H1 (cell line): ENCODE results near the gene LGALS4. TPM values are rescaled to one million over a fixed set of nuclear protein-coding genes. Genes with fewer than 3 reads are reported as not detected.

Experiments
- CTCF ChIA-PET: fragments of 300-600 bp; sonication (Branson Sonifier 250); formaldehyde crosslinking; loops from one replicate; lab custom pipeline; 2021; ENCODE audit not compliant: partially characterized antibody; lab: Charles Lee
- POLR2A ChIA-PET: fragments of 300-600 bp; sonication (Branson Sonifier 250); formaldehyde crosslinking; loops from one replicate; lab custom pipeline; 2021; ENCODE audit warnings: inconsistent platforms; ENCODE audit not compliant: partially characterized antibody; lab: Charles Lee
- DNase-seq, 2 experiments: peaks; one replicate each; pipeline versions ENCODE4 v3.0.0 to v3.0.0-alpha.2; 2010 to 2022; ENCODE audit warnings: low spot score in 2 of 2, low read depth in 1 of 2, mixed read lengths in 1 of 2
- FAIRE-seq: peaks from 2 replicates; lab custom pipeline; 2011; peaks lifted over from hg19 to GRCh38; lab: Jason Lieb, UNC
- H2AFZ ChIP-seq: 2 replicates; pipeline ENCODE4 v1.8.1; 2012; ENCODE audit warnings: low read length, inconsistent platforms
- H2AK5ac ChIP-seq: 2 replicates; pipeline ENCODE4 v1.6.1; 2013; ENCODE audit warnings: low read depth, low read length
- H2BK120ac ChIP-seq: replicated peaks from 2 replicates; pipeline ENCODE3; 2013; ENCODE audit warnings: low read depth, low read length, inconsistent platforms
- H2BK12ac ChIP-seq: 2 replicates; pipeline ENCODE4 v1.6.1; 2013; ENCODE audit warnings: low read depth, low read length
- H2BK15ac ChIP-seq: 2 replicates; pipeline ENCODE4 v1.6.1; 2013; ENCODE audit warnings: low read length
- H2BK20ac ChIP-seq: 2 replicates; pipeline ENCODE4 v1.6.1; 2013; ENCODE audit warnings: low read length
- H2BK5ac ChIP-seq: 2 replicates; pipeline ENCODE4 v1.6.1; 2013; ENCODE audit warnings: low read depth, low read length
- H3K14ac ChIP-seq: 2 replicates; pipeline ENCODE4 v1.6.1; 2013; ENCODE audit warnings: inconsistent platforms; ENCODE audit not compliant: insufficient read length
- H3K18ac ChIP-seq: 2 replicates; pipeline ENCODE4 v1.6.1; 2013; ENCODE audit warnings: low read length; ENCODE audit errors: extremely low read depth
- H3K23ac ChIP-seq: 2 replicates; pipeline ENCODE4 v1.6.1; 2013; ENCODE audit warnings: inconsistent platforms; ENCODE audit not compliant: insufficient read length
- H3K23me2 ChIP-seq: 2 replicates; pipeline ENCODE4 v1.6.1; 2013; ENCODE audit warnings: low read depth, low read length
- H3K27ac ChIP-seq: 2 replicates; pipeline ENCODE4 v1.6.1; 2011; ENCODE audit warnings: low read depth, low read length, inconsistent platforms
- H3K27me3 ChIP-seq, 4 experiments: replicated peaks in 1 of 4; 1 replicate in 1 of 4; 2 replicates in 3 of 4; pipeline versions ENCODE4 v1.6.1 to v1.8.1; 2011 to 2013; ENCODE audit warnings: low read length in 3 of 4, mild to moderate bottlenecking in 3 of 4, inconsistent platforms in 2 of 4, mixed read lengths in 2 of 4, moderate library complexity in 1 of 4; ENCODE audit not compliant: control insufficient read depth in 3 of 4, insufficient read depth in 3 of 4; ENCODE audit errors: extremely low read depth in 1 of 4
- H3K36me3 ChIP-seq, 4 experiments: 2 replicates each; pipeline versions ENCODE4 v1.6.1 to v1.8.1; 2011 to 2013; ENCODE audit warnings: mild to moderate bottlenecking in 4 of 4, low read length in 3 of 4, moderate library complexity in 2 of 4, control low read depth in 1 of 4, inconsistent platforms in 1 of 4; ENCODE audit not compliant: insufficient read depth in 4 of 4, control insufficient read depth in 2 of 4
- H3K4ac ChIP-seq: replicated peaks from 2 replicates; pipeline ENCODE3; 2013; ENCODE audit warnings: low read length, low read depth, mixed read lengths, inconsistent platforms; ENCODE audit not compliant: insufficient read length
- H3K4me1 ChIP-seq, 4 experiments: replicated peaks in 1 of 4; 1 replicate in 1 of 4; 2 replicates in 3 of 4; pipeline versions ENCODE4 v1.6.1 to v1.8.1; 2011 to 2013; ENCODE audit warnings: low read length in 3 of 4, inconsistent platforms in 2 of 4, mixed read lengths in 1 of 4; ENCODE audit not compliant: insufficient read depth in 4 of 4, control insufficient read depth in 3 of 4
- H3K4me2 ChIP-seq, 2 experiments: 2 replicates each; pipeline versions ENCODE4 v1.6.1 to v1.8.1; 2011 to 2013; ENCODE audit warnings: low read depth in 2 of 2, low read length in 2 of 2, control low read depth in 1 of 2, inconsistent platforms in 1 of 2, mild to moderate bottlenecking in 1 of 2; ENCODE audit not compliant: insufficient read depth in 1 of 2
- H3K4me3 ChIP-seq, 4 experiments: fragments of 200-600, 300-600 bp in 1 of 4; sonication (generic), shearing (Covaris generic), sonication (Bioruptor Twin) in 1 of 4; 2 replicates each; pipeline versions ENCODE4 v1.5.1 to v1.8.1; 2011 to 2016; ENCODE audit warnings: low read length in 4 of 4, low read depth in 3 of 4, control low read depth in 2 of 4, inconsistent platforms in 2 of 4, mild to moderate bottlenecking in 2 of 4, mixed read lengths in 1 of 4, moderate library complexity in 1 of 4; ENCODE audit not compliant: insufficient read depth in 2 of 4; ENCODE audit errors: extremely low read depth in 1 of 4
- H3K56ac ChIP-seq: replicated peaks from 2 replicates; pipeline ENCODE3; 2013; ENCODE audit warnings: low read depth, mild to moderate bottlenecking, mixed read lengths, low read length, inconsistent platforms; ENCODE audit not compliant: insufficient read length
- H3K79me1 ChIP-seq: 2 replicates; pipeline ENCODE4 v1.6.1; 2013; ENCODE audit warnings: low read depth, low read length, control low read depth
- H3K79me2 ChIP-seq, 2 experiments: 2 replicates each; pipeline versions ENCODE4 v1.6.1 to v1.8.1; 2012 to 2013; ENCODE audit warnings: low read length in 2 of 2, mild to moderate bottlenecking in 2 of 2, inconsistent platforms in 1 of 2; ENCODE audit not compliant: insufficient read depth in 2 of 2, control insufficient read depth in 1 of 2
- H3K9ac ChIP-seq, 4 experiments: replicated peaks in 1 of 4; 1 replicate in 1 of 4; 2 replicates in 3 of 4; pipeline versions ENCODE4 v1.6.1 to v1.8.1; 2011 to 2013; ENCODE audit warnings: low read depth in 3 of 4, low read length in 3 of 4, control low read depth in 2 of 4, mild to moderate bottlenecking in 2 of 4, moderate library complexity in 2 of 4, inconsistent platforms in 1 of 4; ENCODE audit errors: extremely low read depth in 1 of 4
- H3K9me3 ChIP-seq, 2 experiments: 2 replicates each; pipeline versions ENCODE4 v1.6.1 to v1.8.1; 2012 to 2013; ENCODE audit warnings: mild to moderate bottlenecking in 2 of 2, moderate library complexity in 2 of 2, control low read depth in 1 of 2, inconsistent platforms in 1 of 2, low read depth in 1 of 2, low read length in 1 of 2, mixed read lengths in 1 of 2; ENCODE audit not compliant: insufficient read depth in 2 of 2
- H4K20me1 ChIP-seq, 2 experiments: replicated peaks in 1 of 2; 2 replicates each; pipeline versions ENCODE3 to v1.8.1; 2011 to 2013; ENCODE audit warnings: inconsistent platforms in 2 of 2, low read length in 2 of 2, mild to moderate bottlenecking in 1 of 2; ENCODE audit not compliant: insufficient read depth in 2 of 2, control insufficient read depth in 1 of 2
- H4K5ac ChIP-seq: 2 replicates; pipeline ENCODE4 v1.6.1; 2013; ENCODE audit warnings: low read length, low read depth, mixed read lengths, inconsistent platforms; ENCODE audit not compliant: insufficient read length
- H4K8ac ChIP-seq: 2 replicates; pipeline ENCODE4 v1.8.0; 2013; ENCODE audit warnings: mild to moderate bottlenecking, moderate library complexity, low read length, inconsistent platforms; ENCODE audit not compliant: insufficient read depth; ENCODE audit errors: extremely low read depth
- H4K91ac ChIP-seq: replicated peaks from 2 replicates; pipeline ENCODE3; 2013; ENCODE audit warnings: low read length, mixed read lengths, inconsistent platforms; ENCODE audit not compliant: insufficient read length
- ASH2L ChIP-seq: fragments of 200-600, 300-600 bp; sonication (generic); IDR thresholded peaks from one replicate; pipeline ENCODE4 v1.7.1; 2017; ENCODE audit warnings: low read length
- CHD2 ChIP-seq: IDR thresholded peaks from 2 replicates; pipeline ENCODE4 v1.6.1; 2012; ENCODE audit warnings: low read length, improper control_type of control experiment
- CTCF ChIP-seq, 3 experiments: IDR thresholded peaks; 1 replicate in 2 of 3; 2 replicates in 1 of 3; pipeline versions ENCODE4 v1.5.1 to v1.6.1; 2011; ENCODE audit warnings: low read length in 3 of 3, mild to moderate bottlenecking in 3 of 3, inconsistent platforms in 2 of 3, low read depth in 1 of 3, moderate library complexity in 1 of 3; ENCODE audit not compliant: insufficient read depth in 1 of 3; ENCODE audit errors: control extremely low read depth in 1 of 3
- EP300 ChIP-seq, 2 experiments: IDR thresholded peaks; 1 replicate in 1 of 2; 2 replicates in 1 of 2; pipeline ENCODE4 v1.6.1; 2011 to 2012; ENCODE audit warnings: low read depth in 2 of 2, low read length in 2 of 2, mild to moderate bottlenecking in 2 of 2, borderline replicate concordance in 1 of 2, inconsistent platforms in 1 of 2, moderate library complexity in 1 of 2
- GABPA ChIP-seq: IDR thresholded peaks from 2 replicates; pipeline ENCODE4 v1.6.1; 2011; ENCODE audit warnings: mild to moderate bottlenecking, low read length, moderate library complexity, borderline replicate concordance; ENCODE audit not compliant: insufficient read depth
- MAFK ChIP-seq: IDR thresholded peaks from 2 replicates; pipeline ENCODE4 v1.6.1; 2012; ENCODE audit warnings: low read depth, mild to moderate bottlenecking, improper control_type of control experiment, low read length
- NRF1 ChIP-seq: IDR thresholded peaks from 2 replicates; pipeline ENCODE4 v1.6.1; 2011; ENCODE audit warnings: mild to moderate bottlenecking, low read depth, low read length, improper control_type of control experiment
- POLR2A ChIP-seq, 2 experiments: IDR thresholded peaks; 1 replicate in 1 of 2; 2 replicates in 1 of 2; pipeline ENCODE4 v1.6.1; 2011; ENCODE audit warnings: low read depth in 2 of 2, low read length in 2 of 2, mild to moderate bottlenecking in 2 of 2; ENCODE audit errors: control extremely low read depth in 1 of 2
- POLR2AphosphoS5 ChIP-seq: IDR thresholded peaks from 2 replicates; pipeline ENCODE4 v1.6.1; 2011; ENCODE audit warnings: low read depth, low read length
- TEAD4 ChIP-seq: IDR thresholded peaks from 2 replicates; pipeline ENCODE4 v1.6.1; 2012; ENCODE audit warnings: low read depth, low read length, inconsistent platforms, mixed read lengths
- WGBS, 2 experiments: shearing (Covaris generic) in 1 of 2; methylation state at CpG; one replicate each; pipeline versions ENCODE4 v1.1.6 to v1.1.7; 2013 to 2015; ENCODE audit warnings: low lambda C conversion rate in 2 of 2, mixed read lengths in 2 of 2, inconsistent platforms in 1 of 2, low coverage in 1 of 2, missing lambda C conversion rate in 1 of 2; ENCODE audit not compliant: insufficient replicate concordance in 2 of 2, insufficient coverage in 1 of 2, insufficient read length in 1 of 2; ENCODE audit errors: extremely low coverage in 1 of 2, missing lambda C conversion rate in 1 of 2; 5-methylcytosine and 5-hydroxymethylcytosine counted together
- long read RNA-seq, 2 experiments: library from RNA in 1 of 2; library from capped mRNA in 1 of 2; stranded (forward); transcript quantifications; one replicate each; pipeline ENCODE4 v2.0.0, GENCODE V29; 2021; ENCODE audit warnings: inconsistent platforms in 1 of 2
- polyA minus RNA-seq, 3 experiments: library from RNA; depleted of rRNA, polyadenylated mRNA; stranded (reverse); fragments of >200 nt; gene quantifications; 1 replicate in 2 of 3; 2 replicates in 1 of 3; pipeline ENCODE4 v1.2.3, GENCODE V29; 2011
- polyA plus RNA-seq, 7 experiments: library from polyadenylated mRNA; depleted of rRNA in 3 of 7; stranded (reverse) in 5 of 7; unstranded in 2 of 7; fragments of >200 nt in 5 of 7; fragments of 200-250 nt in 2 of 7; gene quantifications; 1 replicate in 5 of 7; 2 replicates in 1 of 7; 4 replicates in 1 of 7; pipeline versions ENCODE4 v1.2.1 to v1.2.3, GENCODE V29; 2011 to 2013; ENCODE audit warnings: missing spikeins in 2 of 7, mixed read lengths in 2 of 7
- total RNA-seq: library from RNA; stranded (reverse); fragmentation: NEBNext Ultra II Directional; extraction: Animal tissue kit (Norgen Biotek cat#: 25700); gene quantifications from 2 replicates; pipeline ENCODE4 v1.2.1, GENCODE V29; 2021

The LGALS4 gene
- total RNA-seq: 0.37 and 0.54 TPM in 2 replicates
- polyA plus RNA-seq (2011; rRNA removed): 0.32 and 0.71 TPM in 2 replicates
- polyA plus RNA-seq (2011; cell fraction: cytosol; rRNA removed): 0.19 TPM
- 1.3 TPM for polyA plus RNA-seq (2011; cell fraction: nucleus; rRNA removed)
- 0.43 to 0.45 TPM in 2 of 4 replicates, not detected in the others for polyA plus RNA-seq (2012, experiment 1 of 2)
- polyA plus RNA-seq (2012, experiment 2 of 2): 0.14 TPM
- 0.43 TPM for polyA plus RNA-seq (2013, experiment 1 of 2)
- polyA plus RNA-seq (2013, experiment 2 of 2): 0.13 TPM
- polyA minus RNA-seq (2011; rRNA and poly(A)+ RNA removed): 0.35 and 0.37 TPM in 2 replicates
- polyA minus RNA-seq (2011; cell fraction: cytosol; rRNA and poly(A)+ RNA removed): not detected
- polyA minus RNA-seq (2011; cell fraction: nucleus; rRNA and poly(A)+ RNA removed): not detected
- long read RNA-seq, experiment 1: 0 reads
- long read RNA-seq, experiment 2: 0 reads

- Histone ChIP-seq H3K9ac (no peak within 1 kb of the TSS), H3K4me1 (no peaks in the 10 kb centered on the region), H3K14ac (no peak within 1 kb of the TSS), H3K4me3 (no peak within 1 kb of the TSS), H2BK15ac (no peak within 1 kb of the TSS), H4K8ac (peak within 1 kb of the TSS; percentile 80; the same call in 1 of the 2 replicates), H4K91ac (no peak within 1 kb of the TSS), H2BK120ac (no peak within 1 kb of the TSS), H2BK20ac (no peak within 1 kb of the TSS), H3K27me3 (no peaks in the 10 kb centered on the region), H3K9me3 (no peaks in the 10 kb centered on the region), H3K4ac (no peak within 1 kb of the TSS), H3K79me1 (no peaks in the 10 kb centered on the region), H3K23me2 (no peaks in the 10 kb centered on the region), H3K18ac (no peak within 1 kb of the TSS), H3K4me2 (no peak within 1 kb of the TSS), H3K23ac (no peak within 1 kb of the TSS), H3K36me3 (peaks cover 0 to 18% (median 9%) of the 10 kb centered on the region in 4 experiments; a peak in 5 of 8 replicates), H3K56ac (no peak within 1 kb of the TSS), H2AK5ac (no peak within 1 kb of the TSS), H2AFZ (no peak within 1 kb of the TSS), H4K5ac (no peak within 1 kb of the TSS), H3K79me2 (no peaks in the 10 kb centered on the region), H2BK5ac (no peak within 1 kb of the TSS), H3K27ac (no peak within 1 kb of the TSS), H4K20me1 (peaks cover 2 to 5% of the 10 kb centered on the region in 2 experiments), H2BK12ac (no peak within 1 kb of the TSS)
- no peak for DNase-seq
- ChIA-PET CTCF (interaction anchor here (0.5 to 1.5 kb wide), 3 partner anchors 12 to 82 kb away, joined by 3 read pairs; no protein-coding TSS in a partner anchor), POLR2A (interaction anchor here (0.6 to 3.7 kb wide), 4 partner anchors 11 to 81 kb away, joined by 3 to 17 read pairs (median 3); no protein-coding TSS in a partner anchor)
- 94% methylated on average over 13 of the region's 15 CpGs; no CpG with 5 or more reads in 1 of the 2 experiments for WGBS, 2 experiments
- no peak for FAIRE-seq
- TF ChIP-seq CHD2: no peak
- no peak for TF ChIP-seq POLR2A (IDR thresholded peaks at IDR 0.05; ENCODE audit: control extremely low read depth in 1 of 2, low read depth in 2 of 2, low read length in 2 of 2)
- TF ChIP-seq ASH2L: no peak
- no peak for TF ChIP-seq MAFK
- TF ChIP-seq NRF1: no peak
- TF ChIP-seq POLR2AphosphoS5: no peak
- no peak for TF ChIP-seq TEAD4
- no peak for TF ChIP-seq GABPA
- no peak for TF ChIP-seq CTCF (IDR thresholded peaks at IDR 0.05; ENCODE audit: control extremely low read depth in 1 of 3, insufficient read depth in 1 of 3, low read depth in 1 of 3, low read length in 3 of 3)
- TF ChIP-seq EP300 (IDR thresholded peaks at IDR 0.05; ENCODE audit: borderline replicate concordance in 1 of 2, low read depth in 2 of 2, low read length in 2 of 2): no peak
Observed at GRCh38 chr19:38812841-38813320, at the start of gene LGALS4. Gene LGALS4, minus strand, starts transcription at chr19:38812945. Its CDS starts 59 bp downstream, at chr19:38812886.
